A549 (cell line): ENCODE measurements around the gene MARF1. TPM values are rescaled to one million over a fixed set of nuclear protein-coding genes. Genes with fewer than 3 reads are reported as not detected.

Experiments
- ATAC-seq, 2 experiments: fragments of 200-7000 bp in 1 of 2; fragments of >200 bp in 1 of 2; cut with Nextera tagmentation in 1 of 2; cut with Tn5 transposase in 1 of 2; 3 replicates each; pipeline versions ENCODE4 v1.8.0 to v1.9.1; 2018 to 2020; ENCODE audit warnings: mild to moderate bottlenecking in 1 of 2, moderate library complexity in 1 of 2
- CTCF ChIA-PET: fragments of 300-600 bp; sonication (Branson Sonifier 250); formaldehyde crosslinking; extraction: SDS; loops from one replicate; lab custom pipeline; 2021; ENCODE audit warnings: antibody characterized with exemption, inconsistent platforms; lab: Yijun Ruan, JAX
- POLR2A ChIA-PET: fragments of 350-600 bp; formaldehyde crosslinking; extraction: SDS; loops from one replicate; lab custom pipeline; 2021; ENCODE audit warnings: antibody characterized with exemption, inconsistent platforms; lab: Yijun Ruan, JAX
- DNase-seq, 2 experiments: peaks; one replicate each; pipeline versions ENCODE4 v3.0.0 to v3.0.0-alpha.2; 2011 to 2016; ENCODE audit warnings: low read depth in 1 of 2, low spot score in 1 of 2
- FAIRE-seq: peaks from 2 replicates; lab custom pipeline; 2011; peaks lifted over from hg19 to GRCh38; lab: Jason Lieb, UNC
- H3K27ac ChIP-seq, 2 experiments: fragments of >200 bp; sonication (Bioruptor Twin); formaldehyde crosslinking; 3 replicates each; pipeline ENCODE4 v1.5.1; 2016 to 2017
- H3K4me1 ChIP-seq: fragments of >200 bp; sonication (Bioruptor Twin); formaldehyde crosslinking; 3 replicates; pipeline ENCODE4 v1.6.1; 2016
- H3K4me2 ChIP-seq: fragments of >200 bp; sonication (Bioruptor Twin); formaldehyde crosslinking; 3 replicates; pipeline ENCODE4 v1.6.1; 2016
- H3K4me3 ChIP-seq: fragments of >200 bp; sonication (Bioruptor Twin); formaldehyde crosslinking; 3 replicates; pipeline ENCODE4 v1.5.1; 2016
- H3K9me3 ChIP-seq: fragments of >200 bp; sonication (Bioruptor Twin); formaldehyde crosslinking; 3 replicates; pipeline ENCODE4 v1.6.1; 2016
- BCL3 ChIP-seq: fragments of >200 bp; sonication (Bioruptor Twin); formaldehyde crosslinking; IDR thresholded peaks from 3 replicates; pipeline ENCODE4 v1.6.1; 2016
- CBX2 ChIP-seq: fragments of 200-600 bp; sonication (generic); IDR thresholded peaks from 2 replicates; pipeline ENCODE4 v1.6.1; 2016; ENCODE audit warnings: low read depth, mild to moderate bottlenecking, borderline replicate concordance
- CBX8 ChIP-seq: fragments of 200-600 bp; sonication (generic); IDR thresholded peaks from 2 replicates; pipeline ENCODE4 v1.6.1; 2016
- CHD2 ChIP-seq: fragments of 150-350 bp; IDR thresholded peaks from 2 replicates; pipeline ENCODE4 v1.6.1; 2014; ENCODE audit warnings: low read length; ENCODE audit not compliant: partially characterized antibody
- CHD4 ChIP-seq: fragments of 200-600 bp; sonication (generic); IDR thresholded peaks from 2 replicates; pipeline ENCODE4 v1.6.1; 2016; ENCODE audit warnings: antibody characterized with exemption, mild to moderate bottlenecking, borderline replicate concordance
- EHF ChIP-seq: fragments of 250-450 bp; sonication (Bioruptor Pico); IDR thresholded peaks from 2 replicates; pipeline ENCODE4 v1.5.0; 2020; ENCODE audit warnings: mild to moderate bottlenecking
- EHMT2 ChIP-seq: fragments of 200-600 bp; sonication (generic); IDR thresholded peaks from 2 replicates; pipeline ENCODE4 v1.6.1; 2016; ENCODE audit warnings: antibody characterized with exemption, low read depth, mild to moderate bottlenecking, moderate library complexity
- EP300 ChIP-seq, 2 experiments: fragments of >200 bp; sonication (Bioruptor Twin); formaldehyde crosslinking; IDR thresholded peaks; 2 replicates in 1 of 2; 3 replicates in 1 of 2; pipeline ENCODE4 v1.6.1; 2016 to 2017
- ESRRA ChIP-seq: fragments of 150-350 bp; IDR thresholded peaks from 2 replicates; pipeline ENCODE4 v1.6.1; 2014; ENCODE audit warnings: mild to moderate bottlenecking, low read length, borderline replicate concordance
- GATA3 ChIP-seq: IDR thresholded peaks from 2 replicates; pipeline ENCODE4 v1.6.1; 2012; ENCODE audit warnings: borderline replicate concordance
- HDAC2 ChIP-seq: fragments of 200-600 bp; sonication (generic); IDR thresholded peaks from 2 replicates; pipeline ENCODE4 v1.6.1; 2016
- HES2 ChIP-seq: fragments of >200 bp; sonication (Bioruptor Twin); formaldehyde crosslinking; IDR thresholded peaks from 2 replicates; pipeline ENCODE4 v1.6.1; 2016
- HOXA7 ChIP-seq: fragments of 250-450 bp; sonication (Bioruptor Pico); IDR thresholded peaks from 2 replicates; pipeline ENCODE4 v1.5.0; 2020; ENCODE audit warnings: mild to moderate bottlenecking, moderate library complexity
- HOXB13 ChIP-seq: fragments of 250-450 bp; sonication (Bioruptor Pico); IDR thresholded peaks from 2 replicates; pipeline ENCODE4 v1.5.0; 2020; ENCODE audit warnings: low read depth, mild to moderate bottlenecking, moderate library complexity
- KDM5A ChIP-seq: fragments of 200-600 bp; sonication (generic); IDR thresholded peaks from 2 replicates; pipeline ENCODE4 v1.6.1; 2016; ENCODE audit warnings: antibody characterized with exemption, mild to moderate bottlenecking
- MAZ ChIP-seq: fragments of 150-350 bp; IDR thresholded peaks from 2 replicates; pipeline ENCODE4 v1.6.1; 2014; ENCODE audit warnings: antibody characterized with exemption, low read depth, low read length, borderline replicate concordance
- MYC ChIP-seq: IDR thresholded peaks from 2 replicates; pipeline ENCODE4 v1.6.1; 2012; ENCODE audit warnings: mild to moderate bottlenecking, inconsistent platforms, low read length, improper control_type of control experiment, borderline replicate concordance
- POLR2A ChIP-seq: IDR thresholded peaks from 2 replicates; pipeline ENCODE4 v1.6.1; 2012; ENCODE audit warnings: mild to moderate bottlenecking, low read length
- RCOR1 ChIP-seq: fragments of 150-350 bp; IDR thresholded peaks from 2 replicates; pipeline ENCODE4 v1.6.1; 2014; ENCODE audit warnings: antibody characterized with exemption, low read length, low read depth
- REST ChIP-seq: fragments of 200-600 bp; sonication (generic); IDR thresholded peaks from 2 replicates; pipeline ENCODE4 v1.6.1; 2016; ENCODE audit warnings: antibody characterized with exemption, mild to moderate bottlenecking, moderate library complexity
- RNF2 ChIP-seq: fragments of 200-600 bp; sonication (generic); IDR thresholded peaks from 2 replicates; pipeline ENCODE4 v1.6.1; 2016; ENCODE audit warnings: low read depth, mild to moderate bottlenecking, antibody characterized with exemption, moderate library complexity, borderline replicate concordance
- SMC3 ChIP-seq: fragments of >200 bp; sonication (Bioruptor Twin); formaldehyde crosslinking; IDR thresholded peaks from 3 replicates; pipeline ENCODE4 v1.6.1; 2018; ENCODE audit warnings: inconsistent platforms
- SREBF2 ChIP-seq: fragments of 450-650 bp; IDR thresholded peaks from 2 replicates; pipeline ENCODE4 v1.6.1; 2014; ENCODE audit warnings: mild to moderate bottlenecking, moderate library complexity
- TP53 ChIP-seq: fragments of 250-450 bp; sonication (Bioruptor Pico); IDR thresholded peaks from 2 replicates; pipeline ENCODE4 v1.5.0; 2021; ENCODE audit warnings: mild to moderate bottlenecking, moderate library complexity
- ZC3H11A ChIP-seq: fragments of 450-650 bp; IDR thresholded peaks from 2 replicates; pipeline ENCODE4 v1.6.1; 2014; ENCODE audit warnings: antibody characterized with exemption, mild to moderate bottlenecking
- ZFP36 ChIP-seq: fragments of 450-650 bp; IDR thresholded peaks from 2 replicates; pipeline ENCODE4 v1.6.1; 2014; ENCODE audit warnings: borderline replicate concordance; ENCODE audit not compliant: partially characterized antibody
- WGBS: methylation state at CpG from one replicate; pipeline ENCODE4 v1.1.6; 2017; ENCODE audit errors: missing lambda C conversion rate; 5-methylcytosine and 5-hydroxymethylcytosine counted together
- polyA plus RNA-seq, 4 experiments: library from polyadenylated mRNA; depleted of rRNA in 3 of 4; stranded (reverse); fragments of >200 nt; fragmentation: RNase III in 1 of 4; extraction: RNeasy Plus Mini Kit Qiagen cat#74134 plus additional on column Dnase treatment in 1 of 4; gene quantifications; 2 replicates in 3 of 4; 3 replicates in 1 of 4; pipeline ENCODE4 v1.2.3, GENCODE V29; 2011 to 2017
- TF ChIP-seq, protein P1 (sequence below): fragments of >200 bp; sonication (Bioruptor Twin); formaldehyde crosslinking; IDR thresholded peaks from 3 replicates; pipeline ENCODE4 v1.5.1; 2016
- TF ChIP-seq, protein P2 (sequence below): IDR thresholded peaks from 2 replicates; pipeline ENCODE4 v1.6.1; 2012

Gene MARF1
- polyA plus RNA-seq, 2 of the 4 experiments (the other 2 are of a cell fraction): 11.6 to 28.2 TPM

- no peak overlapping the region for H3K4me3 ChIP-seq
- CTCF ChIA-PET: interaction anchor here (0.8 to 1.3 kb wide), 3 partner anchors 9 to 16 kb away, joined by 3 to 4 read pairs (median 4); no protein-coding TSS in a partner anchor
- POLR2A ChIA-PET: no interaction called here
- no peaks in the 10 kb centered on the region for H3K9me3 ChIP-seq
- ATAC-seq (no peak), FAIRE-seq (no peak), DNase-seq (no peak)
- TF ChIP-seq REST (no peak), TP53 (no peak), EP300 (IDR thresholded peaks at IDR 0.05) (no peak), ZFP36 (no peak), CHD2 (no peak), KDM5A (no peak), EHMT2 (no peak), RCOR1 (no peak), POLR2A (no peak), ZC3H11A (no peak)
- H3K27ac ChIP-seq: no peak overlapping the region
- H3K4me1 ChIP-seq: peaks cover 24% of the 10 kb centered on the region
- H3K4me2 ChIP-seq: no peak overlapping the region
- 90% methylated on average over 5 of the region's 5 CpGs for WGBS
Measured at GRCh38 chr16:15567823-15568222, 75.1 kb downstream of the MARF1 start.

GRCh38 chr16:15566095-15566494 is 76.9 kb downstream of the MARF1 start:
- Histone ChIP-seq H3K27ac (no peak overlapping the region), H3K4me3 (no peak overlapping the region), H3K4me1 (peaks cover 7% of the 10 kb centered on the region; the same call in 1 of the 3 replicates), H3K4me2 (no peak overlapping the region), H3K9me3 (no peaks in the 10 kb centered on the region)
- no peak for TF ChIP-seq GATA3
- TF ChIP-seq HES2: no peak
- TF ChIP-seq, protein P1, sequence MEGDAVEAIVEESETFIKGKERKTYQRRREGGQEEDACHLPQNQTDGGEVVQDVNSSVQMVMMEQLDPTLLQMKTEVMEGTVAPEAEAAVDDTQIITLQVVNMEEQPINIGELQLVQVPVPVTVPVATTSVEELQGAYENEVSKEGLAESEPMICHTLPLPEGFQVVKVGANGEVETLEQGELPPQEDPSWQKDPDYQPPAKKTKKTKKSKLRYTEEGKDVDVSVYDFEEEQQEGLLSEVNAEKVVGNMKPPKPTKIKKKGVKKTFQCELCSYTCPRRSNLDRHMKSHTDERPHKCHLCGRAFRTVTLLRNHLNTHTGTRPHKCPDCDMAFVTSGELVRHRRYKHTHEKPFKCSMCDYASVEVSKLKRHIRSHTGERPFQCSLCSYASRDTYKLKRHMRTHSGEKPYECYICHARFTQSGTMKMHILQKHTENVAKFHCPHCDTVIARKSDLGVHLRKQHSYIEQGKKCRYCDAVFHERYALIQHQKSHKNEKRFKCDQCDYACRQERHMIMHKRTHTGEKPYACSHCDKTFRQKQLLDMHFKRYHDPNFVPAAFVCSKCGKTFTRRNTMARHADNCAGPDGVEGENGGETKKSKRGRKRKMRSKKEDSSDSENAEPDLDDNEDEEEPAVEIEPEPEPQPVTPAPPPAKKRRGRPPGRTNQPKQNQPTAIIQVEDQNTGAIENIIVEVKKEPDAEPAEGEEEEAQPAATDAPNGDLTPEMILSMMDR: no peak
- no peak for TF ChIP-seq SREBF2
- TF ChIP-seq CHD4: no peak
- TF ChIP-seq SMC3: no peak
- ChIA-PET CTCF (no interaction called here), POLR2A (no interaction called here)
- DNase-seq (no peak), ATAC-seq (no peak), FAIRE-seq (no peak)
- WGBS: 83% methylated on average over 2 of the region's 2 CpGs

DNA sequence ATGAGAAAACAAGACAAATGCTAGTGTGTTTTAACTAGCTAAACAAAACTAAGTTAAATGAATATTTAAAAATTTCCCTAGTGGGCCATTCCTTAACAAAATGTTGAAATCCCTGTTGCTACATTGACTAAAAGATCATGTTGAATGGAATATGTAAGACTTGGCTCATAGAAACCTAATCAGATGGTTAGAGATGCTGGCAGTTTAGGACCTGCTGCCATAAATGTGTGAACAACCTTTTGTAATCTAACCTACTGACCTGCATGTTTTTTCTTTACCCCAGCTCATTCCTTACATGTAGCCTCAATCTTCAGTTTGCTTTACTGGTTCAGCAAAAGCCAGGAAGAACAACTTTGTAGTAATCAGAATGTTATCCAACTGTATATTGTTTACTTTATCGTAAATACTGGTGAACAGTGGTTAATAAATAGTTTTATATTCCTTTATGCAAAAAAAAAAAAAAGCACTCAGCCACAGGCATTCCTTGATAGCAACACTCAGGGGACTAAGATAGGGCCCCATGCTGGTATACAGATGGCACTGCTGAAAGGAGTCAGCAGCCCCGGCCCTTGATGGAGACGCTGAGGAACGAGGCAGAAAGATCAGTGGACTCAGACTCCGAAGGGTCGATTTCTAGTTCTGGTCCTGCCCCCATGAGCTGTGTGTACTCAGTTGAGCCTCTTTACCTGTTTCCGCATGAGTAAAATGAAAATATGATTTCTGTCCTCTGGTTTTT is 78.2 kb downstream of the MARF1 start:
- TF ChIP-seq HDAC2 (no peak), MYC (no peak), RNF2 (no peak), GATA3 (no peak), HOXB13 (CRISPR knock-in tag) (no peak), HOXA7 (CRISPR knock-in tag) (no peak), CBX2 (no peak), MAZ (no peak), BCL3 (no peak), ESRRA (no peak), CBX8 (no peak), EHF (CRISPR knock-in tag) (no peak)
- TF ChIP-seq, protein P2, sequence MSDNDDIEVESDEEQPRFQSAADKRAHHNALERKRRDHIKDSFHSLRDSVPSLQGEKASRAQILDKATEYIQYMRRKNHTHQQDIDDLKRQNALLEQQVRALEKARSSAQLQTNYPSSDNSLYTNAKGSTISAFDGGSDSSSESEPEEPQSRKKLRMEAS: no peak
- TF ChIP-seq, all 56 proteins: peak for 0
- ChIA-PET CTCF (interaction anchor here (0.7 to 1.7 kb wide), 3 partner anchors 11 to 139 kb away, joined by 3 to 9 read pairs (median 3); no protein-coding TSS in a partner anchor), POLR2A (no interaction called here)
- no peak for DNase-seq
- WGBS: 88% methylated on average over 7 of the region's 7 CpGs
- Histone ChIP-seq H3K9me3 (no peaks in the 10 kb centered on the region), H3K4me3 (no peak overlapping the region), H3K4me2 (no peak overlapping the region), H3K4me1 (0 out of 3 replicates have a peak, but pooled peaks cover 7% of the 10 kb centered on the region), H3K27ac (no peak overlapping the region)
- FAIRE-seq: no peak
- no peak for ATAC-seq
